ENCODE data around the gene DNAJC8. TPM values are rescaled to one million over a fixed set of nuclear protein-coding genes. Genes with fewer than 3 reads are reported as not detected.

DNAJC8 gene
- total RNA-seq, 1 experiment from 2014 or later = 135 TPM

DNA sequence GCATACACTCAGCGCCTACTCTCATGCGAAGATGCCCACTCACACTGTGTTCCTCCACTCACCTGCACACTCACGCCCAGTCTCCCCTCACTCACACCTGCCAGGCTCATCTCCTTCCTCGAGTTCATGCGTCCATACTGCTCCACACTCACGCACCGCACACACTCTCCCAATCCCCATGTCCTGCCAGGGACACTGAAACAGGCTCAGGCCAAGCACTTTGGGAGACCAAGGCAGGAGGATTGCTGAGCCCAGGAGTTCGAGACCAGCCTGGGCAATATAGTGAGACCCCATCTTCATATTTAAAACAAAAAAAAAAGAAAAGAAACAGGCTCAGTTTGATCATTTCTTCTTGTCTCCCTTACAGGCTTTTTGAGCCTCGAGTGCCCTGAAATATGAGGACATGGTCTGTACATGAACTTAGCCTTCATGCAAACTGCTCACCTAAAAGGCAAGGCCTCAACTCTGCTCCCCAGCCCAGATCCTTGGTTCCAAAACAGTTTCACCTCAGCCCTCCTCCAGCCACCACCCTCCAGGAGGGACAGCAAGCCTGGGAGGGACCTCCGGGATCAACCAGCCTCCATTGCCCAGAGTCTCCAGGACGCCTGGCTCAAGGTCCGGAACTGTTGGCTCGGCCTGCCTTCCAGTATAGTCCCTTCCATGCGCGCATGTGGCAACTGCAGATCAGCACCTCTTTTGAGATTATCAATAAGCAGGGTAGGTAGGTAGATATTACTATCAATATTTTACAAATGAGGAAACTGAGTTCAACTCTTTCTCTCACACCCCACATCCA is 53.9 kb downstream of the DNAJC8 start:
- Histone ChIP-seq H3K36me3 (ENCODE audit: insufficient read depth, low read length, poor library complexity, severe bottlenecking) (no peaks in the 10 kb centered on the region), H3K27ac (ENCODE audit: low read depth, low read length, poor library complexity, severe bottlenecking) (no peak overlapping the region), H3K4me1 (ENCODE audit: insufficient read depth, low read length, poor library complexity, severe bottlenecking) (no peaks in the 10 kb centered on the region), H3K27me3 (replicated peaks; ENCODE audit: insufficient read depth, low read depth, low read length, poor library complexity) (no peaks in the 10 kb centered on the region), H3K4me3 (ENCODE audit: low read depth, low read length, poor library complexity, severe bottlenecking) (no peak overlapping the region), H3K9me3 (ENCODE audit: low read depth, low read length, poor library complexity, severe bottlenecking) (no peaks in the 10 kb centered on the region)
- CTCF ChIA-PET = no interaction called here
- intact Hi-C loops (cut with micrococcal nuclease; ENCODE audit: unreplicated experiment) = no loop called here
- no peak for TF ChIP-seq EZH2 (IDR thresholded peaks at IDR 0.05; ENCODE audit: borderline replicate concordance, low read depth, low read length, poor library complexity, severe bottlenecking)
- TF ChIP-seq, protein P1, sequence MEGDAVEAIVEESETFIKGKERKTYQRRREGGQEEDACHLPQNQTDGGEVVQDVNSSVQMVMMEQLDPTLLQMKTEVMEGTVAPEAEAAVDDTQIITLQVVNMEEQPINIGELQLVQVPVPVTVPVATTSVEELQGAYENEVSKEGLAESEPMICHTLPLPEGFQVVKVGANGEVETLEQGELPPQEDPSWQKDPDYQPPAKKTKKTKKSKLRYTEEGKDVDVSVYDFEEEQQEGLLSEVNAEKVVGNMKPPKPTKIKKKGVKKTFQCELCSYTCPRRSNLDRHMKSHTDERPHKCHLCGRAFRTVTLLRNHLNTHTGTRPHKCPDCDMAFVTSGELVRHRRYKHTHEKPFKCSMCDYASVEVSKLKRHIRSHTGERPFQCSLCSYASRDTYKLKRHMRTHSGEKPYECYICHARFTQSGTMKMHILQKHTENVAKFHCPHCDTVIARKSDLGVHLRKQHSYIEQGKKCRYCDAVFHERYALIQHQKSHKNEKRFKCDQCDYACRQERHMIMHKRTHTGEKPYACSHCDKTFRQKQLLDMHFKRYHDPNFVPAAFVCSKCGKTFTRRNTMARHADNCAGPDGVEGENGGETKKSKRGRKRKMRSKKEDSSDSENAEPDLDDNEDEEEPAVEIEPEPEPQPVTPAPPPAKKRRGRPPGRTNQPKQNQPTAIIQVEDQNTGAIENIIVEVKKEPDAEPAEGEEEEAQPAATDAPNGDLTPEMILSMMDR (conservative IDR thresholded peaks at IDR 0.05; ENCODE audit: low read depth, low read length) = no peak
- BruUV-seq (replicated peaks) = no TSS peak
- POLR2A ChIA-PET (ENCODE audit: low non-redundant PET) = no interaction called here
- no peak for DNase-seq (ENCODE audit: low spot score)

DNA sequence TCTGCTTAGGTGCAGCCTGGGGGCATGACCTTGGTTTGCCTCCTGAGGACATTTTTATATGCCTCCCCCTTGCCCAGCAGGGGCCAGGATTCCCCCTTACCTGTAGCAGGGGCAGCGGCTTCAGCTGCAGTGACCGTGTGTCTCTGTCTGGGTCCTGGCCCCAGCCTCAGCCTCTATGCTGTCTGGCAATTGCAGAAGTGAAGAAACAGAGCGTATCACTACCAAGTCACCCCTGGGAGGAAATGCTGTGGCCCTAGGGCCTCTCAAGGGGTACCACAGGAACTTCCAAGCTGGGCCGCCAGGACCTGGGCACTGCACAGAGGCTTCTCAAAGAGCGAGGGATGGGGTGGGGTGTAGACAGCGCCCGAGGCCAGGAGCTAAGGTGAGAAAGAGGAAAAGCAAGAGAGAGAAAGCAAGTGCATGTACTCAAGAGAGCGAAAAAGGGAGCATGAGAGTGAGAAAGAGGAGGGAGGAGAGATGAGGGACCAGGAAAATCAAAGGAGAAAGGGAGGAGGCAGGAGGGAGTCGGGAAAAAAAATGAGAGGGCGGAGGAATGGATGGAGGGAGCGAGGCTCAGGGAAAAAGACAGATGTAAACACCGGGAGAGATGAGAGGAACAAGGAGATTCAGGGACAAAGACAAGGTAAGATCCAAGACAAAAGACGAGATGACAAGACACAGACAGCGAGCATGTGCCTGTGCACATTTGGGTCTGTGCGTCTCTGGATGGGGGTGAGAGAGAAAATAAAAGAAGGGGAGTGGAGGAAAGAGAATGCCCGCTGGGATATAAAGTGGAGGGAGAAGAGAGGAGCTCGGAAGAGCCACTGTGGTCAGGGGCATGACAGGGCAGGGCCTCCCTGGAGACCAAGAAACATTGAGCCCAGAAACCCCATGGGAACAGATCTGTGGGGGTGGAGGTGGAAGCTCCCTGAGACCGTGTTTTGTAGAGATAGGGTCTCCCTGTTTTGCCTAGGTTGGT is 56.0 kb downstream of the DNAJC8 start, which contains the start of gene PTAFR:
Gene PTAFR (minus strand): TSS at position 199 of the 979 bp plus-strand sequence. CDS start 25,669 bp downstream, outside the sequence.
- H3K9me3 ChIP-seq (ENCODE audit: low read depth, low read length, poor library complexity, severe bottlenecking) = no peaks in the 10 kb centered on the region
- no TSS peak for BruUV-seq (replicated peaks)
- DNase-seq (ENCODE audit: low spot score) = no peak
- ChIA-PET CTCF (interaction anchor here (0.6 kb wide), 1 partner anchor 25 kb away, joined by 4 read pairs; no protein-coding TSS in a partner anchor), POLR2A (ENCODE audit: low non-redundant PET) (no interaction called here)
- intact Hi-C loops (cut with micrococcal nuclease; ENCODE audit: unreplicated experiment) = no loop called here
- H3K27me3 ChIP-seq (replicated peaks; ENCODE audit: insufficient read depth, low read depth, low read length, poor library complexity) = no peaks in the 10 kb centered on the region
- no peak within 1 kb of the TSS for H3K27ac ChIP-seq (ENCODE audit: low read depth, low read length, poor library complexity, severe bottlenecking)
- no peak for TF ChIP-seq EZH2 (IDR thresholded peaks at IDR 0.05; ENCODE audit: borderline replicate concordance, low read depth, low read length, poor library complexity, severe bottlenecking)
- TF ChIP-seq, protein P1 (conservative IDR thresholded peaks at IDR 0.05; ENCODE audit: low read depth, low read length) = no peak
- no peak within 1 kb of the TSS for H3K4me3 ChIP-seq (ENCODE audit: low read depth, low read length, poor library complexity, severe bottlenecking)
- no peaks in the 10 kb centered on the region for H3K4me1 ChIP-seq (ENCODE audit: insufficient read depth, low read length, poor library complexity, severe bottlenecking)
- H3K36me3 ChIP-seq (ENCODE audit: insufficient read depth, low read length, poor library complexity, severe bottlenecking) = no peaks in the 10 kb centered on the region

- no peaks in the 10 kb centered on the region for H3K36me3 ChIP-seq (ENCODE audit: insufficient read depth, low read length, poor library complexity, severe bottlenecking)
- H3K27ac ChIP-seq (ENCODE audit: low read depth, low read length, poor library complexity, severe bottlenecking) = no peak overlapping the region
- TF ChIP-seq, protein P1 (conservative IDR thresholded peaks at IDR 0.05; ENCODE audit: low read depth, low read length) = no peak
- no peak for TF ChIP-seq EZH2 (IDR thresholded peaks at IDR 0.05; ENCODE audit: borderline replicate concordance, low read depth, low read length, poor library complexity, severe bottlenecking)
- no peak for DNase-seq (ENCODE audit: low spot score)
- BruUV-seq (replicated peaks) = no TSS peak
- no peak overlapping the region for H3K4me3 ChIP-seq (ENCODE audit: low read depth, low read length, poor library complexity, severe bottlenecking)
- H3K27me3 ChIP-seq (replicated peaks; ENCODE audit: insufficient read depth, low read depth, low read length, poor library complexity) = no peaks in the 10 kb centered on the region
- no peaks in the 10 kb centered on the region for H3K4me1 ChIP-seq (ENCODE audit: insufficient read depth, low read length, poor library complexity, severe bottlenecking)
- no peaks in the 10 kb centered on the region for H3K9me3 ChIP-seq (ENCODE audit: low read depth, low read length, poor library complexity, severe bottlenecking)
- intact Hi-C loops (cut with micrococcal nuclease; ENCODE audit: unreplicated experiment) = no loop called here
- ChIA-PET POLR2A (ENCODE audit: low non-redundant PET) (no interaction called here), CTCF (no interaction called here)
Observed at GRCh38 chr1:28175955-28176485, 56.8 kb downstream of the DNAJC8 start.
